ENCODE measurements around the gene GREB1. TPM values are rescaled to one million over a fixed set of nuclear protein-coding genes. Genes with fewer than 3 reads are reported as not detected.

GREB1 gene
- total and polyA plus RNA-seq, 2 of the 13 experiments (the other 11 are each of a cell fraction or from before 2014, with no cell fraction given), result 31.3 to 61.2 TPM

- TF ChIP-seq ZNF318 (CRISPR knock-in tag; IDR thresholded peaks at IDR 0.05) (no peak), ZBTB39 (CRISPR knock-in tag; IDR thresholded peaks at IDR 0.05) (no peak), HOXA5 (CRISPR knock-in tag; IDR thresholded peaks at IDR 0.05) (no peak), GPN1 (CRISPR knock-in tag; IDR thresholded peaks at IDR 0.05; ENCODE audit: borderline replicate concordance) (no peak), TIGD3 (CRISPR knock-in tag; IDR thresholded peaks at IDR 0.05; ENCODE audit: borderline replicate concordance) (peak; percentile 22; the same call in 1 of the 2 replicates), ZNF256 (CRISPR knock-in tag; conservative IDR thresholded peaks at IDR 0.05) (no peak), JDP2 (CRISPR knock-in tag; IDR thresholded peaks at IDR 0.05; ENCODE audit: borderline replicate concordance) (no peak), ZNF121 (CRISPR knock-in tag; IDR thresholded peaks at IDR 0.05) (no peak), SNAPC2 (CRISPR knock-in tag; IDR thresholded peaks at IDR 0.05) (no peak), MYNN (CRISPR knock-in tag; IDR thresholded peaks at IDR 0.05; ENCODE audit: low read depth) (no peak), E2F2 (CRISPR knock-in tag; IDR thresholded peaks at IDR 0.05; ENCODE audit: borderline replicate concordance) (no peak), MTA1 (CRISPR knock-in tag; IDR thresholded peaks at IDR 0.05; ENCODE audit: borderline replicate concordance) (peak; percentile 52; the same call in 1 of the 2 replicates), KMT2A (CRISPR knock-in tag; IDR thresholded peaks at IDR 0.05) (no peak), POLR2A (IDR thresholded peaks at IDR 0.05; ENCODE audit: insufficient read depth in 1 of 2, low read depth in 2 of 2, low read length in 2 of 2) (0 out of 4 replicates have a peak, but pooled peaks of 1 of the 2 experiments have one; percentile 7), CREB1 (IDR thresholded peaks at IDR 0.05) (no peak), CREB1 (CRISPR knock-in tag; IDR thresholded peaks at IDR 0.05) (no peak), NBN (conservative IDR thresholded peaks at IDR 0.05) (no peak), CBX5 (CRISPR knock-in tag; IDR thresholded peaks at IDR 0.05; ENCODE audit: borderline replicate concordance) (0 out of 2 replicates have a peak, but pooled peaks have one; percentile 7)
Measured at GRCh38 chr2:11540996-11541692, 7.3 kb downstream of the GREB1 start (continued).

Data from HepG2 (cell line).